GM18498 (cell line): ENCODE measurements around the gene NRTN.
"Not testable (repeated sequence)": the region's sequence is repeated elsewhere in the genome, so short reads cannot be mapped to it uniquely, and the experiment has no call there.

Experiments used
- ATAC-seq: cut with Tn5 transposase; IDR thresholded peaks from one replicate; pipeline ENCODE4 v1.9.1; 2021; ENCODE audit warnings: mild to moderate bottlenecking, moderate library complexity; ENCODE audit not compliant: unreplicated experiment

NRTN gene

GRCh38 chr19:5804516-5805461 lies at the start of gene NRTN:
Gene NRTN (plus strand): TSS chr19:5805067. CDS start chr19:5824166, 19,099 bp downstream.
- ATAC-seq = no peak

- ATAC-seq = no peak
Measured at GRCh38 chr19:5762608-5763217, 42.2 kb upstream of the NRTN start.

- ATAC-seq = no peak
Measured at GRCh38 chr19:5765220-5765619, 39.6 kb upstream of the NRTN start.

- ATAC-seq = no peak
Measured at GRCh38 chr19:5767949-5768348, 36.9 kb upstream of the NRTN start.

GRCh38 chr19:5772416-5772815 lies 32.5 kb upstream of the NRTN start:
- no peak for ATAC-seq

- ATAC-seq = no peak
Measured at GRCh38 chr19:5773276-5773675, 31.6 kb upstream of the NRTN start.

- ATAC-seq = no peak
Measured at GRCh38 chr19:5774921-5775320, 29.9 kb upstream of the NRTN start.

- ATAC-seq = no peak
Measured at GRCh38 chr19:5775668-5776309, 29.1 kb upstream of the NRTN start.

GRCh38 chr19:5778402-5778801 lies 26.5 kb upstream of the NRTN start:
- no peak for ATAC-seq

GRCh38 chr19:5780916-5781315 lies 24.0 kb upstream of the NRTN start:
- ATAC-seq = not testable (repeated sequence)

GRCh38 chr19:5782322-5782721 lies 22.5 kb upstream of the NRTN start:
- ATAC-seq = no peak

GRCh38 chr19:5782945-5783919 lies 21.6 kb upstream of the NRTN start:
- no peak for ATAC-seq

- no peak for ATAC-seq
Measured at GRCh38 chr19:5784581-5785147, 20.2 kb upstream of the NRTN start, which contains the start of gene PRR22. Gene PRR22 (minus strand): TSS chr19:5784746. CDS start chr19:5784660, 86 bp downstream.

GRCh38 chr19:5785423-5785822 lies 19.4 kb upstream of the NRTN start:
- ATAC-seq = no peak

GRCh38 chr19:5786593-5787408 lies 18.1 kb upstream of the NRTN start:
- ATAC-seq = no peak

GRCh38 chr19:5787409-5788182 lies 17.3 kb upstream of the NRTN start:
- ATAC-seq = no peak

- ATAC-seq = no peak
Measured at GRCh38 chr19:5788422-5788821, 16.4 kb upstream of the NRTN start.

- no peak for ATAC-seq
Measured at GRCh38 chr19:5789351-5789761, 15.5 kb upstream of the NRTN start.
